NCI-H146 (cell line): Measurements from ENCODE around the gene KLHL29.
A peak's percentile ranks its signal among the peaks of the same experiment; 100 is the strongest.

Experiments
- DNase-seq: peaks from one replicate; lab custom pipeline; 2025; lab: John Stamatoyannopoulos, UW

The KLHL29 gene

GRCh38 chr2:23696752-23697045 lies 311.7 kb downstream of the KLHL29 start:
- DNase-seq = no peak

- DNase-seq = no peak
These were observed 312.5 kb downstream of the KLHL29 start for GRCh38 chr2:23697256-23698075.

GRCh38 chr2:23698116-23698693 lies 313.2 kb downstream of the KLHL29 start:
- no peak for DNase-seq

GRCh38 chr2:23698721-23699579 lies 314.0 kb downstream of the KLHL29 start:
- DNase-seq = no peak

GRCh38 chr2:23699580-23699925 lies 314.6 kb downstream of the KLHL29 start:
- no peak for DNase-seq

- DNase-seq = no peak
These were observed 315.6 kb downstream of the KLHL29 start for GRCh38 chr2:23700627-23701026.

- DNase-seq = no peak
These were observed 318.1 kb downstream of the KLHL29 start for GRCh38 chr2:23703037-23703582.

- DNase-seq = no peak
These were observed 318.8 kb downstream of the KLHL29 start for GRCh38 chr2:23703583-23704385.

GRCh38 chr2:23705771-23706612 lies 321.0 kb downstream of the KLHL29 start:
- DNase-seq = no peak

GRCh38 chr2:23706613-23707078 lies 321.7 kb downstream of the KLHL29 start:
- no peak for DNase-seq

GRCh38 chr2:23707096-23707495 lies 322.1 kb downstream of the KLHL29 start:
- no peak for DNase-seq

GRCh38 chr2:23708771-23709170 lies 323.8 kb downstream of the KLHL29 start:
- no peak for DNase-seq

- peak; percentile 3 for DNase-seq
These were observed 324.3 kb downstream of the KLHL29 start for GRCh38 chr2:23709311-23709710.

- no peak for DNase-seq
These were observed 327.2 kb downstream of the KLHL29 start for GRCh38 chr2:23711979-23712755.

GRCh38 chr2:23712756-23713151 lies 327.8 kb downstream of the KLHL29 start:
- no peak for DNase-seq

- no peak for DNase-seq
These were observed 328.4 kb downstream of the KLHL29 start for GRCh38 chr2:23713351-23713750.

GRCh38 chr2:23718931-23719700 lies 334.1 kb downstream of the KLHL29 start:
- DNase-seq = no peak

GRCh38 chr2:23719716-23720115 lies 334.7 kb downstream of the KLHL29 start:
- DNase-seq = no peak
